ENCODE data around the gene GPR12.

DNA sequence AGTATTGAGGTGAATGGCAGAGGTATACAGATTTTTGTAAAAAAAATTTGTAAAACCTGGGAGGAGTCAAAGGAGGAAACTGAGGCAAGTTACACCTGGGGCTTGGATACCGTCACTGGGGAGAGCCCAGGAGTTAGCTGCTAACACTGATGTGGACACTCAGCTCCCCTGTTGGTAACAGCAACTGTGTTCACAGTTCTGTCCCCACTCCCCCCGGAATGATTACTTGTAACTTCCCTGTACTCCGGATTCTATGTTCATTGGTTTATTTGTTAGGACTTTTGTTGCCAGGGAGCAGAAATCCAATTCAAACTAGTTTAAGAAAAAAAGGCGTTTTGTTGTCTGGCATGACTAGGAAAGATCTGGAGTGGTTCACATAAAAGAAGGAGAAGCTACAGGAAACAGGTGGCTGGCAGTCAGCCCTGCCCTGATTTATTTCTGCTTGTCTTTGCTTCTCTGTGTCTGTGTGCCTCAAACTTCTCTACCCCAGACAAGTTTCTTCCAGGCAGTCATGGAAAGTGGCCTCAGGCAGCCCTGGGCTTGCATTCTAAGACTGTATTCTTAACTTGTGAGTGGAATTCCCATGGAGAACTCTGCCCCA lies 2.3 kb upstream of the GPR12 start:
- TF ChIP-seq TAF1 (IDR thresholded peaks at IDR 0.05; ENCODE audit: borderline replicate concordance, insufficient read depth, low read length), result no peak
- TF ChIP-seq, protein P1, sequence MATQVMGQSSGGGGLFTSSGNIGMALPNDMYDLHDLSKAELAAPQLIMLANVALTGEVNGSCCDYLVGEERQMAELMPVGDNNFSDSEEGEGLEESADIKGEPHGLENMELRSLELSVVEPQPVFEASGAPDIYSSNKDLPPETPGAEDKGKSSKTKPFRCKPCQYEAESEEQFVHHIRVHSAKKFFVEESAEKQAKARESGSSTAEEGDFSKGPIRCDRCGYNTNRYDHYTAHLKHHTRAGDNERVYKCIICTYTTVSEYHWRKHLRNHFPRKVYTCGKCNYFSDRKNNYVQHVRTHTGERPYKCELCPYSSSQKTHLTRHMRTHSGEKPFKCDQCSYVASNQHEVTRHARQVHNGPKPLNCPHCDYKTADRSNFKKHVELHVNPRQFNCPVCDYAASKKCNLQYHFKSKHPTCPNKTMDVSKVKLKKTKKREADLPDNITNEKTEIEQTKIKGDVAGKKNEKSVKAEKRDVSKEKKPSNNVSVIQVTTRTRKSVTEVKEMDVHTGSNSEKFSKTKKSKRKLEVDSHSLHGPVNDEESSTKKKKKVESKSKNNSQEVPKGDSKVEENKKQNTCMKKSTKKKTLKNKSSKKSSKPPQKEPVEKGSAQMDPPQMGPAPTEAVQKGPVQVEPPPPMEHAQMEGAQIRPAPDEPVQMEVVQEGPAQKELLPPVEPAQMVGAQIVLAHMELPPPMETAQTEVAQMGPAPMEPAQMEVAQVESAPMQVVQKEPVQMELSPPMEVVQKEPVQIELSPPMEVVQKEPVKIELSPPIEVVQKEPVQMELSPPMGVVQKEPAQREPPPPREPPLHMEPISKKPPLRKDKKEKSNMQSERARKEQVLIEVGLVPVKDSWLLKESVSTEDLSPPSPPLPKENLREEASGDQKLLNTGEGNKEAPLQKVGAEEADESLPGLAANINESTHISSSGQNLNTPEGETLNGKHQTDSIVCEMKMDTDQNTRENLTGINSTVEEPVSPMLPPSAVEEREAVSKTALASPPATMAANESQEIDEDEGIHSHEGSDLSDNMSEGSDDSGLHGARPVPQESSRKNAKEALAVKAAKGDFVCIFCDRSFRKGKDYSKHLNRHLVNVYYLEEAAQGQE (IDR thresholded peaks at IDR 0.05; ENCODE audit: insufficient read depth in 1 of 2, low read depth in 2 of 2, low read length in 2 of 2), result no peak

Data from PFSK-1 (cell line).